Measurements from ENCODE around the gene RPS6KA4.

Gene RPS6KA4

GRCh38 chr11:64406221-64406946 is 47.4 kb downstream of the RPS6KA4 start:
- TF ChIP-seq CTCF (IDR thresholded peaks at IDR 0.05) (no peak), ZFX (IDR thresholded peaks at IDR 0.05; ENCODE audit: borderline replicate concordance) (no peak)
- H3K27ac ChIP-seq: no peak overlapping the region

GRCh38 chr11:64407221-64407620 is 48.3 kb downstream of the RPS6KA4 start:
- no peak for TF ChIP-seq ZFX (IDR thresholded peaks at IDR 0.05; ENCODE audit: borderline replicate concordance)
- TF ChIP-seq CTCF (IDR thresholded peaks at IDR 0.05): no peak
- H3K27ac ChIP-seq: no peak overlapping the region

GRCh38 chr11:64407630-64408029 is 48.7 kb downstream of the RPS6KA4 start:
- no peak overlapping the region for H3K27ac ChIP-seq
- TF ChIP-seq ZFX (IDR thresholded peaks at IDR 0.05; ENCODE audit: borderline replicate concordance) (no peak), CTCF (IDR thresholded peaks at IDR 0.05) (no peak)

GRCh38 chr11:64409278-64409677 is 50.3 kb downstream of the RPS6KA4 start:
- TF ChIP-seq CTCF (IDR thresholded peaks at IDR 0.05) (no peak), ZFX (IDR thresholded peaks at IDR 0.05; ENCODE audit: borderline replicate concordance) (no peak)
- no peak overlapping the region for H3K27ac ChIP-seq

- no peak overlapping the region for H3K27ac ChIP-seq
- TF ChIP-seq CTCF (IDR thresholded peaks at IDR 0.05) (no peak), ZFX (IDR thresholded peaks at IDR 0.05; ENCODE audit: borderline replicate concordance) (no peak)
Measured at GRCh38 chr11:64409707-64410403, 50.9 kb downstream of the RPS6KA4 start.

GRCh38 chr11:64410404-64410734 is 51.4 kb downstream of the RPS6KA4 start:
- no peak overlapping the region for H3K27ac ChIP-seq

More at GRCh38 chr11:64410404-64410734, 51.4 kb downstream of the RPS6KA4 start:
- no peak for TF ChIP-seq CTCF (IDR thresholded peaks at IDR 0.05)
- TF ChIP-seq ZFX (IDR thresholded peaks at IDR 0.05; ENCODE audit: borderline replicate concordance): no peak

Measured in 22Rv1 (cell line).